Esophagus muscularis mucosa (tissue), 4 donors: ENCODE results near the gene CALML5.

Experiments
- EP300 ChIP-seq: sonication (generic); formaldehyde crosslinking; IDR thresholded peaks from one replicate; pipeline ENCODE4 v1.6.1; 2017; ENCODE audit warnings: antibody characterized with exemption
- POLR2A ChIP-seq: fragments of 450-650 bp; IDR thresholded peaks from one replicate; pipeline ENCODE4 v1.6.1; 2017; ENCODE audit warnings: antibody characterized with exemption, moderate library complexity, mild to moderate bottlenecking, low read depth
- POLR2AphosphoS5 ChIP-seq, 2 donors: sonication (generic); formaldehyde crosslinking; IDR thresholded peaks; one replicate each; pipeline ENCODE4 v1.6.1; 2017; ENCODE audit warnings: antibody characterized with exemption in 2 of 2
- TF ChIP-seq, protein P1 (sequence below), 3 experiments: fragments of 200-600 bp in 2 of 3; fragments of 450-650 bp in 1 of 3; sonication (generic) in 2 of 3; IDR thresholded peaks; one replicate each; pipeline ENCODE4 v1.5.1; 2017 to 2019; ENCODE audit warnings: antibody characterized with exemption in 3 of 3, mild to moderate bottlenecking in 2 of 3, moderate library complexity in 1 of 3

DNA sequence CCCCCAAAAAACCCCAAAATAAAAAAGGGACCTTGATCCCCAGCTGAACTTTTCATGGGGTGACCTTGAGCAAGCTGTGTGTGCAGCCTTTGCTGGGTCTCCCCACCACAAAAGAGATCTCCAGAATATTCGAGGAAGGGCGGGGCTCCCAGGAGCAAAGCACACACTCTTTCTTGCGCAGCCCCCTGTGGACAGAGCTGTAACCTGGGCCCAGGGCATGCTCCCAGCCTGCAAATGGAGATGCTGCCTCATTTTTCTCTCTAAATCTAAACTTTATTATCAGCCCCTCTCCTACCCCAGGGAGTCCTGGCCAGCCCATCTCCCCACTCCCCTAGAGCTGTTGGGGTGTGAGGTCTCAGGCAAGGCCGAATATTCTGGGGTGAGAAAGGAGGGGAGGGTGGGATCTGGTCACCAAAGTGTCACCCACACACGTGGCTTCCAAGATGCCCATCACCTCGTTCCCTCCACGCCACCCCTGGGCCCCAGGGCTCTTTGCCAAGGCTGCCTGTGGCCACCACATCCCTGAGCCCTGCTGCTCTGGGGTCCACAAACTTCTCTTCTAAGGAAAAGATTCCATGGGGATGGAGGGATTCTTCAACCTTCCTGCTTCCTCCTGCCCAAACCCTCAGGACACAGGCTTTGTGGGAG, 23.7 kb upstream of the CALML5 start:
- TF ChIP-seq, protein P1, sequence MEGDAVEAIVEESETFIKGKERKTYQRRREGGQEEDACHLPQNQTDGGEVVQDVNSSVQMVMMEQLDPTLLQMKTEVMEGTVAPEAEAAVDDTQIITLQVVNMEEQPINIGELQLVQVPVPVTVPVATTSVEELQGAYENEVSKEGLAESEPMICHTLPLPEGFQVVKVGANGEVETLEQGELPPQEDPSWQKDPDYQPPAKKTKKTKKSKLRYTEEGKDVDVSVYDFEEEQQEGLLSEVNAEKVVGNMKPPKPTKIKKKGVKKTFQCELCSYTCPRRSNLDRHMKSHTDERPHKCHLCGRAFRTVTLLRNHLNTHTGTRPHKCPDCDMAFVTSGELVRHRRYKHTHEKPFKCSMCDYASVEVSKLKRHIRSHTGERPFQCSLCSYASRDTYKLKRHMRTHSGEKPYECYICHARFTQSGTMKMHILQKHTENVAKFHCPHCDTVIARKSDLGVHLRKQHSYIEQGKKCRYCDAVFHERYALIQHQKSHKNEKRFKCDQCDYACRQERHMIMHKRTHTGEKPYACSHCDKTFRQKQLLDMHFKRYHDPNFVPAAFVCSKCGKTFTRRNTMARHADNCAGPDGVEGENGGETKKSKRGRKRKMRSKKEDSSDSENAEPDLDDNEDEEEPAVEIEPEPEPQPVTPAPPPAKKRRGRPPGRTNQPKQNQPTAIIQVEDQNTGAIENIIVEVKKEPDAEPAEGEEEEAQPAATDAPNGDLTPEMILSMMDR (IDR thresholded peaks at IDR 0.05), result no peak
- TF ChIP-seq EP300 (no peak), POLR2A (no peak), POLR2AphosphoS5 (IDR thresholded peaks at IDR 0.05) (no peak)
